AG09309 (cell line): ENCODE measurements around the gene TMEM18.

Experiments
- DNase-seq: peaks from one replicate; pipeline ENCODE4 v3.0.0-alpha.2; 2010; ENCODE audit warnings: low read depth
- H3K4me3 ChIP-seq: 2 replicates; pipeline ENCODE4 v1.5.1; 2011; ENCODE audit warnings: mild to moderate bottlenecking, low read depth, low read length, moderate library complexity; ENCODE audit not compliant: control insufficient read depth
- CTCF ChIP-seq: IDR thresholded peaks from 2 replicates; pipeline ENCODE4 v1.5.1; 2011; ENCODE audit warnings: mild to moderate bottlenecking, low read depth, low read length, inconsistent platforms; ENCODE audit not compliant: insufficient read depth, control insufficient read depth; ENCODE audit errors: missing control alignments

TMEM18 gene

GRCh38 chr2:649426-650342, 27.5 kb downstream of the TMEM18 start:
- H3K4me3 ChIP-seq, result no peak overlapping the region
- TF ChIP-seq CTCF, result no peak
- no peak for DNase-seq

GRCh38 chr2:648476-649424, 28.5 kb downstream of the TMEM18 start:
- H3K4me3 ChIP-seq, result no peak overlapping the region
- TF ChIP-seq CTCF, result no peak
- no peak for DNase-seq

GRCh38 chr2:647691-648231, 29.4 kb downstream of the TMEM18 start:
- H3K4me3 ChIP-seq, result no peak overlapping the region
- no peak for DNase-seq
- no peak for TF ChIP-seq CTCF

- no peak for TF ChIP-seq CTCF
- no peak overlapping the region for H3K4me3 ChIP-seq
- no peak for DNase-seq
Observed at GRCh38 chr2:647003-647560, 30.1 kb downstream of the TMEM18 start.

GRCh38 chr2:644871-645270, 32.3 kb downstream of the TMEM18 start:
- H3K4me3 ChIP-seq, result no peak overlapping the region
- DNase-seq, result no peak
- no peak for TF ChIP-seq CTCF

GRCh38 chr2:643761-644160, 33.4 kb downstream of the TMEM18 start:
- DNase-seq, result no peak
- no peak overlapping the region for H3K4me3 ChIP-seq
- no peak for TF ChIP-seq CTCF
